ACHN (cell line): ENCODE measurements around the gene PRPF19.

ENCODE experiments used
- DNase-seq: peaks from one replicate; pipeline ENCODE4 v3.0.0-alpha.2; 2015
- in situ Hi-C: cut with HindIII; loops from 2 replicates; pipeline ENCODE4 v1.10.0; 2017; ENCODE audit warnings: low sequenced_read_pairs, low pct_ligation_motif_present, low pct_unique_long_range_greater_than_20kb

The PRPF19 gene

DNA sequence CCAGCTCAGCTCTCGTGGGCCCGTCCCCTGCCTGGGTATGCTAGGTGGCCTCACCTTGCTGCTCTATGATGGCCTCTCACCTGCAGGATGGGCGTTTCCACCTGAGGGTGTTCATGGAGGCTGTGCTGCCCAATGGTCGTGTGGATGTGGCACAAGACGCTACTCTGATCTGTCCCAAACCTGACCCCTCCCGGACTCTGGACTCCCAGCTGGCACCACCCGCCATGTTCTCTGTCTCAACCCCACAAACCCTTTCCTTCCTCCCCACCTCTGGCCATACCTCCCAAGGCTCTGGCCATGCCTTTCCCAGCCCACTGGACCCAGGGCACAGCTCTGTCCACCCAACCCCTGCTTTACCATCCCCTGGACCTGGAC, 36.9 kb downstream of the PRPF19 start:
- DNase-seq = no peak
- in situ Hi-C loops = no loop called here

- in situ Hi-C loops = no loop called here
- DNase-seq = no peak
Measured at GRCh38 chr11:60868682-60869450, 37.5 kb downstream of the PRPF19 start.

- no peak for DNase-seq
- in situ Hi-C loops = no loop called here
Measured at GRCh38 chr11:60867871-60868681, 38.3 kb downstream of the PRPF19 start.

DNA sequence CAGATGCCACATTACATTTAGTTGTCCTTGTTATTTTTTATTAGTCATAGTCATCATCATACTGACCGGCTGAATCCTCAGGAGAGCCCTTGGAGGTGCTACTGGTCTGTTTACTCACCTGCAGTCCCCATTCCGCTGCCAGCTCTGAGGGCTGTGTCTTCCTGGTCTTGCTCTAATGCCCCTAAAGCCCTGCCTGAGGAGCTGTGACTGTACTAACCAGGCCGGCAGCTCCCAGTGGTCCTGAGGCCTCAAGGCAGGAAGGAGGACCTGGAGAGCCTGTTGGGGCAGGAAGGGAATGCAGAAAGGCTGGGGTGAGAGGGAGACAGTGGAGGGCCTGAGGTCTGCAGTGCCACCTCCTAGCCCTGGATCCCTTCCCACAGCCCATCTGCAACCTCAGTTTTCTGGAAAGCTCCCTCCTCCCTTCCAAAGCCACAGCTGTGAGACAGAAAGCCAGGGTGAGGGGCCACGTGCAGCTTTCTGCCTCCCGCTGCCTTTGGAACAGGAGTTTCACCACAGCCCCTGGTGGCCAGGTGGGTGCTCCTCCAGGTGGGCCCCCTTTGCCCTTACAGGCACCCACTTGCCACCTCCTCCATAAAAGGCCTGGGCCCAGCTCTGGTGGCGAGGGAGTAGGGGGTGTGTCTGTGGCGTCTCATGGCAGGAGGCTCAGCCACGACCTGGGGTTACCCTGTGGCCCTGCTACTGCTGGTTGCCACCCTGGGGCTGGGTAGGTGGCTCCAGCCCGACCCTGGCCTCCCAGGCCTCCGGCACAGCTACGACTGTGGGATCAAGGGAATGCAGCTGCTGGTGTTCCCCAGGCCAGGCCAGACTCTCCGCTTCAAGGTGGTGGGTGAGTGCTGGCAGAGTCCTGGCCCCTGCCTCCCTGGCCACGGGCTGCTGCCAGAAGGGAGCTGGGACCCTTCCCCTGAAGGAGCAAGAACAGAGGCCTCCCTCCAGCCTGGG, 39.2 kb downstream of the PRPF19 start, which contains the start of gene ZP1:
Gene ZP1 (plus strand): TSS at position 632 of the 960 bp plus-strand sequence. CDS start 20 bp downstream, at position 652.
- DNase-seq = no peak
- in situ Hi-C loops = no loop called here

GRCh38 chr11:60864856-60865513, 41.4 kb downstream of the PRPF19 start:
- in situ Hi-C loops = no loop called here
- no peak for DNase-seq

- in situ Hi-C loops = no loop called here
- no peak for DNase-seq
Measured at GRCh38 chr11:60863550-60864521, 42.5 kb downstream of the PRPF19 start.

DNA sequence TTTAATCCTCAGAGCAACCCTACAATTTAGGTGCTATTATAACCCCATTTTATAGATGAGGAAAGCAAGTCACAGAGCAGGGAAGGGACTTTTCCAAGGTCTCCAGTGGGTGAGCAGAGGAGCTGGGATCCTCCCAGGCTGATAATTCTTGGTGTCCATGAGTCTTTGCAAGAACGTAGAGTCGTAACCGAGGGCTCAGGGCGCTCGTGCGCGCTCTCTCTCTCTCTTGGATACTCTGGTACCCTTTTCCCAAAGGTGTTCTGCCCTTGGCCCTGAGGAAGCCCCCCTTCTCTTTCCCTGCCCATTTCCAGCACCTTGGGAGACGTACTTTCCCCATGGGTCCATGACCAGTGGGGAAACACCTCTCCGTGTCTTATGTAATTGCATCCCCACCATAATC, 44.2 kb downstream of the PRPF19 start:
- no peak for DNase-seq
- in situ Hi-C loops = no loop called here

DNA sequence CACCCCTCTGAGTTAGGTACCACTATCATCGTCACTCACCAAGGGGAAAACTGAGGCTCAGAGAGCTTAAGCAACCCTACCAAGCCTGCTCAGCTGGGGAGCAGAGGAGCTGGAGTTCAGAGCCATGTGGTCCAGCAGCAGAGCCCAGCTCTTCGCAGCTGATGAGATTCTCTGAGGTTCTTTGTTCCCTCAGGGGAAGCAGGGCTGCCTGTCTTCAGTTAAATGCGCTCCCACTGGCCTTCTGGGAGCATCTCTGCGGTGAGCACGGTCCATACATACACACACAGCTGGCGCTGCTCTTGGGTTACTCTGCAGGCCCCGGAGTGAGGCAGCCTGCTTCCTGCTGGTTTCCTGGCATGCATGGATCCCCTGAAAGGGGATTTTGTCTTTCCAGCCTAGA, 45.4 kb downstream of the PRPF19 start:
- in situ Hi-C loops = no loop called here
- no peak for DNase-seq

- in situ Hi-C loops = no loop called here
Measured at GRCh38 chr11:60859616-60860250, 46.7 kb downstream of the PRPF19 start.

GRCh38 chr11:60858731-60859464, 47.5 kb downstream of the PRPF19 start:
- in situ Hi-C loops = no loop called here
- DNase-seq = no peak

More at GRCh38 chr11:60859616-60860250, 46.7 kb downstream of the PRPF19 start:
- DNase-seq = no peak

- in situ Hi-C loops = no loop called here
- DNase-seq = no peak
Measured at GRCh38 chr11:60858236-60858635, 48.1 kb downstream of the PRPF19 start.

- DNase-seq = no peak
- in situ Hi-C loops = no loop called here
Measured at GRCh38 chr11:60857378-60858232, 48.8 kb downstream of the PRPF19 start.

- in situ Hi-C loops = no loop called here
- DNase-seq = no peak
Measured at GRCh38 chr11:60855726-60856633, 50.4 kb downstream of the PRPF19 start, which contains the start of gene PTGDR2. PTGDR2 (minus strand) TSS chr11:60855950; CDS start chr11:60853722, 2,228 bp downstream.
